H9 (cell line): Measurements from ENCODE around the gene CPT2. TPM values are rescaled to one million over a fixed set of nuclear protein-coding genes. Genes with fewer than 3 reads are reported as not detected.

Experiments
- DNase-seq: peaks from one replicate; pipeline ENCODE4 v3.0.0-alpha.2; 2017
- H2AFZ ChIP-seq: one replicate; pipeline ENCODE4 v1.6.1; 2013; ENCODE audit warnings: mild to moderate bottlenecking, low read length, control low read depth, moderate library complexity
- H2AK5ac ChIP-seq: 2 replicates; pipeline ENCODE4 v1.6.1; 2013; ENCODE audit warnings: low read length, control low read depth, mixed read lengths; ENCODE audit not compliant: insufficient read length
- H2BK120ac ChIP-seq: one replicate; pipeline ENCODE4 v1.6.1; 2013; ENCODE audit warnings: low read depth, mild to moderate bottlenecking, low read length, control low read depth, inconsistent platforms; ENCODE audit not compliant: poor library complexity, severe bottlenecking
- H2BK12ac ChIP-seq: 2 replicates; pipeline ENCODE4 v1.6.1; 2013; ENCODE audit warnings: low read length, control low read depth, mixed read lengths, low read depth; ENCODE audit not compliant: insufficient read length
- H2BK15ac ChIP-seq: 2 replicates; pipeline ENCODE4 v1.6.1; 2013; ENCODE audit warnings: low read depth, low read length, control low read depth
- H2BK20ac ChIP-seq: one replicate; pipeline ENCODE4 v1.6.1; 2013; ENCODE audit warnings: low read depth, mild to moderate bottlenecking, low read length, control low read depth, inconsistent platforms; ENCODE audit not compliant: poor library complexity, severe bottlenecking
- H2BK5ac ChIP-seq: 2 replicates; pipeline ENCODE4 v1.6.1; 2013; ENCODE audit warnings: low read length, control low read depth, mixed read lengths; ENCODE audit not compliant: insufficient read length
- H3K14ac ChIP-seq: 2 replicates; pipeline ENCODE4 v1.6.1; 2013; ENCODE audit warnings: low read length, control low read depth; ENCODE audit not compliant: insufficient read depth
- H3K18ac ChIP-seq: 2 replicates; pipeline ENCODE4 v1.6.1; 2013; ENCODE audit warnings: low read depth, mild to moderate bottlenecking, mixed read lengths, low read length, control low read depth; ENCODE audit not compliant: insufficient read length
- H3K23ac ChIP-seq: 2 replicates; pipeline ENCODE4 v1.6.1; 2013; ENCODE audit warnings: low read length, control low read depth, mixed read lengths, low read depth; ENCODE audit not compliant: insufficient read length
- H3K23me2 ChIP-seq: 2 replicates; pipeline ENCODE4 v1.6.1; 2013; ENCODE audit warnings: low read depth, mild to moderate bottlenecking, mixed read lengths, low read length, control low read depth; ENCODE audit not compliant: insufficient read length, poor library complexity, severe bottlenecking
- H3K27ac ChIP-seq: 2 replicates; pipeline ENCODE4 v1.5.1; 2013; ENCODE audit warnings: low read length, control low read depth, mixed read lengths, low read depth; ENCODE audit not compliant: insufficient read length
- H3K27me3 ChIP-seq: 2 replicates; pipeline ENCODE4 v1.6.1; 2013; ENCODE audit warnings: low read length, control low read depth, inconsistent platforms; ENCODE audit not compliant: insufficient read depth
- H3K4ac ChIP-seq: 2 replicates; pipeline ENCODE4 v1.6.1; 2013; ENCODE audit warnings: low read depth, mild to moderate bottlenecking, control low read depth, inconsistent platforms, low read length, moderate library complexity
- H3K4me1 ChIP-seq: 2 replicates; pipeline ENCODE4 v1.6.1; 2013; ENCODE audit warnings: low read length, control low read depth, inconsistent platforms; ENCODE audit not compliant: insufficient read depth
- H3K4me2 ChIP-seq: 2 replicates; pipeline ENCODE4 v1.6.1; 2013; ENCODE audit warnings: low read length, control low read depth, mixed read lengths; ENCODE audit not compliant: insufficient read length, insufficient read depth
- H3K56ac ChIP-seq: 2 replicates; pipeline ENCODE4 v1.6.1; 2013; ENCODE audit warnings: low read depth, mild to moderate bottlenecking, mixed read lengths, low read length, control low read depth; ENCODE audit not compliant: insufficient read length
- H3K79me1 ChIP-seq: 2 replicates; pipeline ENCODE4 v1.6.1; 2013; ENCODE audit warnings: low read depth, mild to moderate bottlenecking, moderate library complexity, low read length, control low read depth, inconsistent platforms; ENCODE audit not compliant: insufficient read depth, poor library complexity, severe bottlenecking
- H3K79me2 ChIP-seq: 2 replicates; pipeline ENCODE4 v1.6.1; 2013; ENCODE audit warnings: low read length, control low read depth, inconsistent platforms; ENCODE audit not compliant: insufficient read depth
- H3K9ac ChIP-seq: 2 replicates; pipeline ENCODE4 v1.6.1; 2013; ENCODE audit warnings: low read length, control low read depth, mixed read lengths; ENCODE audit not compliant: insufficient read length; ENCODE audit errors: extremely low read depth
- H3K9me3 ChIP-seq: one replicate; pipeline ENCODE4 v1.6.1; 2013; ENCODE audit warnings: low read depth, low read length, inconsistent platforms; ENCODE audit not compliant: control insufficient read depth
- H3T11ph ChIP-seq: one replicate; pipeline ENCODE4 v1.6.1; 2013; ENCODE audit warnings: mild to moderate bottlenecking, low read length, control low read depth, inconsistent platforms
- H4K20me1 ChIP-seq: one replicate; pipeline ENCODE4 v1.6.1; 2013; ENCODE audit not compliant: control insufficient read depth, insufficient read length, insufficient read depth
- H4K5ac ChIP-seq: 2 replicates; pipeline ENCODE4 v1.6.1; 2013; ENCODE audit warnings: low read depth, mild to moderate bottlenecking, mixed read lengths, low read length, control low read depth; ENCODE audit not compliant: insufficient read length
- H4K8ac ChIP-seq: replicated peaks from 2 replicates; pipeline ENCODE4 v1.6.1; 2013; ENCODE audit warnings: low read length, control low read depth, mixed read lengths, low read depth; ENCODE audit not compliant: insufficient read length
- H4K91ac ChIP-seq: 2 replicates; pipeline ENCODE4 v1.6.1; 2013; ENCODE audit warnings: low read depth, mild to moderate bottlenecking, moderate library complexity, mixed read lengths, low read length, control low read depth; ENCODE audit not compliant: insufficient read length
- H3K27ac Mint-ChIP-seq, 3 experiments: 2 replicates in 2 of 3; 3 replicates in 1 of 3; pipeline ENCODE4 v1.8.0; 2020 to 2021; ENCODE audit warnings: mixed read lengths in 3 of 3, mild to moderate bottlenecking in 1 of 3, moderate library complexity in 1 of 3
- H3K27me3 Mint-ChIP-seq: 2 replicates; pipeline ENCODE4 v1.8.0; 2021; ENCODE audit warnings: low read depth, mild to moderate bottlenecking, moderate library complexity, mixed read lengths
- H3K36me3 Mint-ChIP-seq, 3 experiments: 2 replicates in 2 of 3; 3 replicates in 1 of 3; pipeline ENCODE4 v1.8.0; 2020 to 2021; ENCODE audit warnings: low read depth in 3 of 3, mixed read lengths in 3 of 3; ENCODE audit not compliant: insufficient read depth in 1 of 3
- H3K4me1 Mint-ChIP-seq, 2 experiments: 2 replicates each; pipeline ENCODE4 v1.8.0; 2020; ENCODE audit warnings: mixed read lengths in 2 of 2
- H3K4me3 Mint-ChIP-seq, 2 experiments: 2 replicates in 1 of 2; 3 replicates in 1 of 2; pipeline ENCODE4 v1.8.0; 2020 to 2021; ENCODE audit warnings: mild to moderate bottlenecking in 2 of 2, mixed read lengths in 2 of 2, moderate library complexity in 1 of 2
- H3K9me3 Mint-ChIP-seq, 2 experiments: 2 replicates in 1 of 2; 3 replicates in 1 of 2; pipeline ENCODE4 v1.8.0; 2020; ENCODE audit warnings: mild to moderate bottlenecking in 2 of 2, mixed read lengths in 2 of 2, moderate library complexity in 1 of 2
- CTCF ChIP-seq: fragments of 200-600 bp; sonication (generic); conservative IDR thresholded peaks from 3 replicates; pipeline ENCODE4 v1.8.0; 2021; ENCODE audit warnings: antibody characterized with exemption, mild to moderate bottlenecking
- WGBS: extraction: QIAGEN DNeasy Blood & Tissue Kit; methylation state at CpG from one replicate; pipeline ENCODE4 v1.1.7; 2013; ENCODE audit warnings: missing lambda C conversion rate, low lambda C conversion rate, mixed read lengths; ENCODE audit not compliant: insufficient read length; ENCODE audit errors: extremely low coverage; 5-methylcytosine and 5-hydroxymethylcytosine counted together
- total RNA-seq: library from RNA; stranded (reverse); gene quantifications from 2 replicates; pipeline ENCODE4 v1.2.1, GENCODE V29; 2021

CPT2 gene
- total RNA-seq, 1 experiment from 2014 or later, result 33.2 TPM

GRCh38 chr1:53237638-53238037 lies 41.0 kb downstream of the CPT2 start:
- no peak overlapping the region for H3K4ac ChIP-seq
- H2BK120ac ChIP-seq, result no peak overlapping the region
- peak overlapping the region; percentile 20 to 98 (median 88); a peak in 5 of 7 replicates for H3K27ac Mint-ChIP-seq
- no peak overlapping the region for H3K56ac ChIP-seq
- H3K36me3 Mint-ChIP-seq, result peaks cover 7 to 39% (median 25%) of the 10 kb centered on the region in 3 experiments; a peak in 6 of 7 replicates
- H3K27me3 ChIP-seq, result no peaks in the 10 kb centered on the region
- peaks cover 6% of the 10 kb centered on the region for H3K23me2 ChIP-seq
- H2BK15ac ChIP-seq, result no peak overlapping the region
- peak overlapping the region; percentile 92 for H3K9ac ChIP-seq
- H3K18ac ChIP-seq, result no peak overlapping the region
- no peaks in the 10 kb centered on the region for H3K9me3 ChIP-seq
- no peak overlapping the region for H4K8ac ChIP-seq
- no peak overlapping the region; the same call in 1 of the 2 replicates for H3K14ac ChIP-seq
- H3K27ac ChIP-seq, result no peak overlapping the region
- H2BK12ac ChIP-seq, result no peak overlapping the region
- no peaks in the 10 kb centered on the region; the same call in 1 of the 2 replicates for H3K27me3 Mint-ChIP-seq
- H2AFZ ChIP-seq, result no peak overlapping the region
- TF ChIP-seq CTCF, result no peak
- H2BK5ac ChIP-seq, result no peak overlapping the region
- H4K20me1 ChIP-seq, result no peaks in the 10 kb centered on the region
- no CpG with 5 or more reads among the region's 8 CpGs for WGBS
- peak overlapping the region; percentile 90 for H3K4me2 ChIP-seq
- H3K4me3 Mint-ChIP-seq, result peak overlapping the region; percentile 94 to 98
- H3K4me1 Mint-ChIP-seq, result peaks cover 11 to 13% of the 10 kb centered on the region in 2 experiments
- no peaks in the 10 kb centered on the region for H3K9me3 Mint-ChIP-seq
- H3K23ac ChIP-seq, result no peak overlapping the region
- no peak overlapping the region for H2BK20ac ChIP-seq
- no peak overlapping the region for H4K91ac ChIP-seq
- peaks cover 5% of the 10 kb centered on the region for H3K79me1 ChIP-seq
- no peak for DNase-seq
- H3T11ph ChIP-seq, result no peak overlapping the region
- peaks cover 6% of the 10 kb centered on the region; the same call in 1 of the 2 replicates for H3K79me2 ChIP-seq
- H3K4me1 ChIP-seq, result no peaks in the 10 kb centered on the region
- H2AK5ac ChIP-seq, result no peak overlapping the region
- H4K5ac ChIP-seq, result no peak overlapping the region
